ENCODE data around the gene C11orf71. TPM values are rescaled to one million over a fixed set of nuclear protein-coding genes. Genes with fewer than 3 reads are reported as not detected.

C11orf71 gene
- total RNA-seq, 1 experiment from 2014 or later, result 9.5 TPM

DNA sequence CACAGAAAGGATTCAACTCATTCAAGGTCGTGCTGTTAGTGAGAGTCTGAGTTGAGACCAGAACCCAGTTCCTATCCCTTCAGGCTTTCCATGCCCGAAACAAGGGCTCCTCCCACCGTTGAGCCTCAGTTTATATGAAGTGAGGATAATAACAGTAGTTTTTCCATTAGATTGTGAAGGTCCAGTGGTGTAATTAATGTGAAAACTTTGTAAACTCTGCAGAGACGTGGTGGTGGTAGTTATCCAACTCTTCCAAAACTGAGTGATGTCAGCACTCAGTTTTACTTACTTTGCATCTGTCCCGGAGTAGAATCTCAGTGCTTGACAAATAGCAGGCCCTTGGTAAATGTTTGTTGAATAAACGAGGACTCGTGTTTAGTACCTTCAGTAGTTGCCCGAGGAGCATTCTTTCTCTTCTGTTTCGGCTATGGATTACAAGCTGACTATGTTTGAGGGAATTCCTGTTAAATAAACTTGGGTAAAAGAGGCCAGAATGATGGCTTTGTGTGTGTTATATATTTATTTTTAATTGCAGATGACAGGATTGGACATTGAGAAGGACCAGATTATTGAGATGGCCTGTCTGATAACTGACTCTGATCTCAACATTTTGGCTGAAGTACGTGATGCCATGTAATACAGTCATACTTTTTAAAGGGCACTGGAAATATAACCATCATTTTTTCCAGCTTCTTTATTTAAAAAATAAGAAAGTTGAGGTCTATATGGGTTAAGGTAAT lies 40.0 kb upstream of the C11orf71 start:
- H3K36me3 Mint-ChIP-seq (ENCODE audit: insufficient read depth, unreplicated experiment), result peaks cover 60% of the 10 kb centered on the region
- H3K4me1 Mint-ChIP-seq (ENCODE audit: low read depth, unreplicated experiment), result peaks cover 58% of the 10 kb centered on the region
- ChIA-PET POLR2A (interaction anchor here (0.8 to 2.1 kb wide), 2 partner anchors 38 to 40 kb away, joined by 3 to 10 read pairs; partner anchors contain the start of genes C11orf71 and RBM7), CTCF (no interaction called here)
- peak overlapping the region; percentile 96 for H3K27ac Mint-ChIP-seq (ENCODE audit: unreplicated experiment)
- no peaks in the 10 kb centered on the region for H3K27me3 ChIP-seq (replicated peaks; ENCODE audit: control insufficient read depth, insufficient read depth, low read length)
- H3K4me1 ChIP-seq, result peaks cover 45% of the 10 kb centered on the region
- intact Hi-C loops (cut with micrococcal nuclease; ENCODE audit: unreplicated experiment), result loop anchor here (2.0 kb wide), 1 partner anchor 123 kb away; no protein-coding TSS in a partner anchor
- H3K4me3 ChIP-seq (ENCODE audit: low read depth, low read length), result peak overlapping the region; percentile 78
- no TSS peak for BruUV-seq (replicated peaks)
- TF ChIP-seq, protein P1, sequence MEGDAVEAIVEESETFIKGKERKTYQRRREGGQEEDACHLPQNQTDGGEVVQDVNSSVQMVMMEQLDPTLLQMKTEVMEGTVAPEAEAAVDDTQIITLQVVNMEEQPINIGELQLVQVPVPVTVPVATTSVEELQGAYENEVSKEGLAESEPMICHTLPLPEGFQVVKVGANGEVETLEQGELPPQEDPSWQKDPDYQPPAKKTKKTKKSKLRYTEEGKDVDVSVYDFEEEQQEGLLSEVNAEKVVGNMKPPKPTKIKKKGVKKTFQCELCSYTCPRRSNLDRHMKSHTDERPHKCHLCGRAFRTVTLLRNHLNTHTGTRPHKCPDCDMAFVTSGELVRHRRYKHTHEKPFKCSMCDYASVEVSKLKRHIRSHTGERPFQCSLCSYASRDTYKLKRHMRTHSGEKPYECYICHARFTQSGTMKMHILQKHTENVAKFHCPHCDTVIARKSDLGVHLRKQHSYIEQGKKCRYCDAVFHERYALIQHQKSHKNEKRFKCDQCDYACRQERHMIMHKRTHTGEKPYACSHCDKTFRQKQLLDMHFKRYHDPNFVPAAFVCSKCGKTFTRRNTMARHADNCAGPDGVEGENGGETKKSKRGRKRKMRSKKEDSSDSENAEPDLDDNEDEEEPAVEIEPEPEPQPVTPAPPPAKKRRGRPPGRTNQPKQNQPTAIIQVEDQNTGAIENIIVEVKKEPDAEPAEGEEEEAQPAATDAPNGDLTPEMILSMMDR (IDR thresholded peaks at IDR 0.05; ENCODE audit: insufficient read depth in 1 of 2, low read depth in 1 of 2, low read length in 1 of 2, severe bottlenecking in 1 of 2, unreplicated experiment in 1 of 2), result no peak
- H3K36me3 ChIP-seq (ENCODE audit: control insufficient read depth, insufficient read depth, low read length), result peaks cover 1% of the 10 kb centered on the region; the same call in 1 of the 2 replicates
- H3K9me3 Mint-ChIP-seq (ENCODE audit: unreplicated experiment), result no peaks in the 10 kb centered on the region
- H3K9me3 ChIP-seq, result no peaks in the 10 kb centered on the region
- H3K27me3 Mint-ChIP-seq (ENCODE audit: insufficient read depth, unreplicated experiment), result no peaks in the 10 kb centered on the region
- H3K4me3 Mint-ChIP-seq (ENCODE audit: unreplicated experiment), result peak overlapping the region; percentile 91
- DNase-seq, result peak in 1 of 2 experiments; percentile 45

DNA sequence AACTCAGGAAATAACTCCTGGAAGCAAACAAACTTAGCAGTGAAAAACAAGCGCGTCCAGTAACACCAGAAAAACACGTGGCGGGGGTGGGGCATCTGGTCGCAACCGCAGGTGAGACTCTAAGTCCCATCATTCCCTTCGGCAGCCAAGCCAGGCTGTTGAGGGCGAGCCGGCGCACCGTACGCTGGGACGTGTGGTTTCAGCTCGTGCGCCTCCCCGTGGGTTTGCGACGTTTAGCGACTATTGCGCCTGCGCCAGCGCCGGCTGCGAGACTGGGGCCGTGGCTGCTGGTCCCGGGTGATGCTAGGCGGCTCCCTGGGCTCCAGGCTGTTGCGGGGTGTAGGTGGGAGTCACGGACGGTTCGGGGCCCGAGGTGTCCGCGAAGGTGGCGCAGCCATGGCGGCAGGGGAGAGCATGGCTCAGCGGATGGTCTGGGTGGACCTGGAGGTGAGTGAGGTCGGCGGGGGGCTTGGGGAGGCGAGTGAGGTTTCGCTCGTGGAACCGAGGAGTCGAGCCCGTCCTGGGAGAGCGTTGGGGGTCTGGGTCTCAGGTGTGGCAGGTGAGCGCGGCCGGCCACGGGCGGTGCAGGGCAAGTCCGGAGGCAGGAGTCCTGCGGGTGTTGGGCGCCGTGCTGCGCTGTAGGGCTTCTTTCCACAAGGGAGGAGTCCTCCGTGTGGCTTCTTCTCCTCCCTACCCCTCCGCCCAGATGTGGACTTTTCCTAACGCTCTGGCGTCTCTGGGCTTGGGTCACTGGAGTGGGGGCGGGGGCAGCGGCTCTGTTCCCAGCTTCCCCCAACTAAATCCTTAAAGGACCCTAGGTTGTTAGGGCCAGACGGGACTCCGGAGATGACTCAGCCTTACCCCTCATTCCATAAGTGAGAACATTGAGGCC lies 39.2 kb upstream of the C11orf71 start, which contains the start of gene REXO2:
Gene REXO2, plus strand, starts transcription at position 239 of the 892 bp plus-strand sequence. Its CDS starts 62 bp downstream, at position 301.
- BruUV-seq (replicated peaks), result no TSS peak
- peaks cover 61% of the 10 kb centered on the region for H3K4me1 Mint-ChIP-seq (ENCODE audit: low read depth, unreplicated experiment)
- Histone ChIP-seq H3K27me3 (replicated peaks; ENCODE audit: control insufficient read depth, insufficient read depth, low read length) (no peaks in the 10 kb centered on the region), H3K9me3 (no peaks in the 10 kb centered on the region), H3K4me3 (ENCODE audit: low read depth, low read length) (peak within 1 kb of the TSS; percentile 78), H3K36me3 (ENCODE audit: control insufficient read depth, insufficient read depth, low read length) (peaks cover 1% of the 10 kb centered on the region; the same call in 1 of the 2 replicates), H3K4me1 (peaks cover 42% of the 10 kb centered on the region)
- peak within 1 kb of the TSS; percentile 96 for H3K27ac Mint-ChIP-seq (ENCODE audit: unreplicated experiment)
- TF ChIP-seq, protein P1 (IDR thresholded peaks at IDR 0.05; ENCODE audit: insufficient read depth in 1 of 2, low read depth in 1 of 2, low read length in 1 of 2, severe bottlenecking in 1 of 2, unreplicated experiment in 1 of 2), result peak; percentile 16 to 53
- DNase-seq, result peak; percentile 98
- no peaks in the 10 kb centered on the region for H3K27me3 Mint-ChIP-seq (ENCODE audit: insufficient read depth, unreplicated experiment)
- no peaks in the 10 kb centered on the region for H3K9me3 Mint-ChIP-seq (ENCODE audit: unreplicated experiment)
- ChIA-PET POLR2A (interaction anchor here (0.7 to 2.1 kb wide), 4 partner anchors 8 to 99 kb away, joined by 3 to 10 read pairs (median 4); partner anchors contain the start of genes C11orf71 and RBM7), CTCF (interaction anchor here (0.6 to 1.5 kb wide), 3 partner anchors 91 to 334 kb away, joined by 3 to 6 read pairs (median 3); no protein-coding TSS in a partner anchor)
- intact Hi-C loops (cut with micrococcal nuclease; ENCODE audit: unreplicated experiment), result loop anchor here (2.0 to 5.0 kb wide), 2 partner anchors 118 to 123 kb away; partner anchors contain the start of gene NXPE1
- peak within 1 kb of the TSS; percentile 91 for H3K4me3 Mint-ChIP-seq (ENCODE audit: unreplicated experiment)
- H3K36me3 Mint-ChIP-seq (ENCODE audit: insufficient read depth, unreplicated experiment), result peaks cover 56% of the 10 kb centered on the region
